ENCODE results near the gene AHI1.

The AHI1 gene

GRCh38 chr6:135323979-135324378 lies 173.6 kb downstream of the AHI1 start:
- no peak for DNase-seq

GRCh38 chr6:135323202-135323668 lies 174.3 kb downstream of the AHI1 start:
- DNase-seq, result no peak

- no peak for DNase-seq
These were observed 174.9 kb downstream of the AHI1 start for GRCh38 chr6:135322427-135323201.

GRCh38 chr6:135320721-135321621 lies 176.6 kb downstream of the AHI1 start:
- DNase-seq, result no peak

GRCh38 chr6:135319819-135320218 lies 177.7 kb downstream of the AHI1 start:
- no peak for DNase-seq

- no peak for DNase-seq
These were observed 178.6 kb downstream of the AHI1 start for GRCh38 chr6:135318738-135319469.

GRCh38 chr6:135314543-135314942 lies 183.0 kb downstream of the AHI1 start:
- no peak for DNase-seq

- peak; percentile 17 for DNase-seq
These were observed 185.9 kb downstream of the AHI1 start for GRCh38 chr6:135311446-135312200.

- no peak for DNase-seq
These were observed 187.2 kb downstream of the AHI1 start for GRCh38 chr6:135310291-135310690.

- no peak for DNase-seq
These were observed 190.7 kb downstream of the AHI1 start for GRCh38 chr6:135306740-135307420.

- no peak for DNase-seq
These were observed 191.4 kb downstream of the AHI1 start for GRCh38 chr6:135306166-135306565.

GRCh38 chr6:135305684-135306083 lies 191.9 kb downstream of the AHI1 start:
- no peak for DNase-seq

- DNase-seq, result no peak
These were observed 192.7 kb downstream of the AHI1 start for GRCh38 chr6:135304883-135305282.

GRCh38 chr6:135301304-135301703 lies 196.2 kb downstream of the AHI1 start:
- no peak for DNase-seq

GRCh38 chr6:135300576-135300975 lies 197.0 kb downstream of the AHI1 start:
- no peak for DNase-seq

- no peak for DNase-seq
These were observed 198.3 kb downstream of the AHI1 start for GRCh38 chr6:135299256-135299655.

- no peak for DNase-seq
These were observed 199.1 kb downstream of the AHI1 start for GRCh38 chr6:135298455-135298854.

GRCh38 chr6:135296715-135297114 lies 200.8 kb downstream of the AHI1 start:
- no peak for DNase-seq

- DNase-seq, result no peak
These were observed 202.5 kb downstream of the AHI1 start for GRCh38 chr6:135295085-135295484.

- no peak for DNase-seq
These were observed 206.1 kb downstream of the AHI1 start for GRCh38 chr6:135291288-135292076.

- no peak for DNase-seq
These were observed 207.7 kb downstream of the AHI1 start for GRCh38 chr6:135289816-135290215.
